ENCODE data around the gene MBP.
A peak's percentile ranks its signal among the peaks of the same experiment; 100 is the strongest.

Gene MBP

GRCh38 chr18:77150588-77150987 is 18.0 kb upstream of the MBP start:
- no peak for DNase-seq

GRCh38 chr18:77148289-77148688 is 15.7 kb upstream of the MBP start:
- no peak for DNase-seq

- no peak for DNase-seq
Measured at GRCh38 chr18:77147418-77147852, 14.9 kb upstream of the MBP start.

- DNase-seq = no peak
Measured at GRCh38 chr18:77146249-77147080, 13.9 kb upstream of the MBP start.

GRCh38 chr18:77145364-77145901 is 12.8 kb upstream of the MBP start:
- DNase-seq = no peak

- DNase-seq = no peak
Measured at GRCh38 chr18:77144451-77145118, 12.0 kb upstream of the MBP start.

GRCh38 chr18:77144046-77144445 is 11.5 kb upstream of the MBP start:
- DNase-seq = no peak

- DNase-seq = no peak
Measured at GRCh38 chr18:77143196-77143595, 10.6 kb upstream of the MBP start.

GRCh38 chr18:77141401-77142118 is 9.0 kb upstream of the MBP start:
- no peak for DNase-seq

GRCh38 chr18:77140439-77141109 is 8.0 kb upstream of the MBP start:
- DNase-seq = no peak

- DNase-seq = no peak
Measured at GRCh38 chr18:77140030-77140429, 7.4 kb upstream of the MBP start.

- DNase-seq = no peak
Measured at GRCh38 chr18:77139619-77140018, 7.0 kb upstream of the MBP start.

- peak; percentile 3 to 42 for DNase-seq
Measured at GRCh38 chr18:77138270-77138669, 5.7 kb upstream of the MBP start.

- no peak for DNase-seq
Measured at GRCh38 chr18:77137851-77138250, 5.3 kb upstream of the MBP start.

GRCh38 chr18:77136871-77137665 is 4.5 kb upstream of the MBP start:
- DNase-seq = no peak

- no peak for DNase-seq
Measured at GRCh38 chr18:77136076-77136718, 3.6 kb upstream of the MBP start.

GRCh38 chr18:77135339-77136075 is 2.9 kb upstream of the MBP start:
- no peak for DNase-seq

GRCh38 chr18:77134611-77135010 is 2.0 kb upstream of the MBP start:
- no peak for DNase-seq

- no peak for DNase-seq
Measured at GRCh38 chr18:77133835-77134496, 1.4 kb upstream of the MBP start.
